HEK293 (cell line): ENCODE data around the gene CHRNA1.

Experiments used
- CTCF ChIP-seq: fragments of 450-650 bp; formaldehyde crosslinking; IDR thresholded peaks from 2 replicates; pipeline ENCODE4 v1.5.1; 2016; ENCODE audit warnings: missing biosample characterization, missing genetic modification characterization
- TCF7L2 ChIP-seq: IDR thresholded peaks from 2 replicates; pipeline ENCODE4 v1.6.1; 2011; ENCODE audit warnings: low read depth, mild to moderate bottlenecking, inconsistent platforms, low read length, moderate library complexity, borderline replicate concordance
- ZNF133 ChIP-seq: fragments of 450-650 bp; formaldehyde crosslinking; IDR thresholded peaks from 2 replicates; pipeline ENCODE4 v1.5.1; 2016; ENCODE audit warnings: missing biosample characterization, missing genetic modification characterization
- ZNF311 ChIP-seq: fragments of 450-650 bp; formaldehyde crosslinking; IDR thresholded peaks from 2 replicates; pipeline ENCODE4 v1.5.1; 2017; ENCODE audit warnings: missing biosample characterization, missing genetic modification characterization, borderline replicate concordance
- ZNF394 ChIP-seq: fragments of 450-650 bp; formaldehyde crosslinking; IDR thresholded peaks from 2 replicates; pipeline ENCODE4 v1.5.1; 2016; ENCODE audit warnings: missing biosample characterization, missing genetic modification characterization, mild to moderate bottlenecking, moderate library complexity, borderline replicate concordance
- ZNF398 ChIP-seq: fragments of 450-650 bp; formaldehyde crosslinking; IDR thresholded peaks from 2 replicates; pipeline ENCODE4 v1.5.1; 2017; ENCODE audit warnings: missing biosample characterization, missing genetic modification characterization
- ZNF433 ChIP-seq: fragments of 450-650 bp; formaldehyde crosslinking; IDR thresholded peaks from 2 replicates; pipeline ENCODE4 v1.5.1; 2016; ENCODE audit warnings: missing biosample characterization, missing genetic modification characterization, low read depth
- ZNF513 ChIP-seq: fragments of 450-650 bp; IDR thresholded peaks from 2 replicates; pipeline ENCODE4 v1.5.1; 2018; ENCODE audit warnings: missing biosample characterization, missing genetic modification characterization
- ZSCAN18 ChIP-seq: fragments of 450-650 bp; formaldehyde crosslinking; IDR thresholded peaks from 2 replicates; pipeline ENCODE4 v1.5.1; 2016; ENCODE audit warnings: missing biosample characterization, missing genetic modification characterization

GRCh38 chr2:174780856-174781255, 16.6 kb upstream of the CHRNA1 start:
- TF ChIP-seq ZSCAN18 (tag by site-specific recombination) = no peak
- TF ChIP-seq ZNF133 (tag by site-specific recombination) = no peak
- no peak for TF ChIP-seq ZNF433
- TF ChIP-seq CTCF (tag by site-specific recombination) = no peak
- TF ChIP-seq ZNF513 (tag by site-specific recombination) = no peak
- no peak for TF ChIP-seq ZNF311 (tag by site-specific recombination)
- no peak for TF ChIP-seq ZNF394
- no peak for TF ChIP-seq ZNF398 (tag by site-specific recombination)
- no peak for TF ChIP-seq TCF7L2
